GM12873 (cell line): ENCODE data around the gene ANKRD6.

Source experiments
- TF ChIP-seq, protein P1 (sequence below): IDR thresholded peaks from 2 replicates; pipeline ENCODE4 v1.5.1; 2012; ENCODE audit warnings: low read depth, mild to moderate bottlenecking, moderate library complexity, low read length, control low read depth; ENCODE audit not compliant: insufficient read depth; ENCODE audit errors: missing control alignments

ANKRD6 gene

DNA sequence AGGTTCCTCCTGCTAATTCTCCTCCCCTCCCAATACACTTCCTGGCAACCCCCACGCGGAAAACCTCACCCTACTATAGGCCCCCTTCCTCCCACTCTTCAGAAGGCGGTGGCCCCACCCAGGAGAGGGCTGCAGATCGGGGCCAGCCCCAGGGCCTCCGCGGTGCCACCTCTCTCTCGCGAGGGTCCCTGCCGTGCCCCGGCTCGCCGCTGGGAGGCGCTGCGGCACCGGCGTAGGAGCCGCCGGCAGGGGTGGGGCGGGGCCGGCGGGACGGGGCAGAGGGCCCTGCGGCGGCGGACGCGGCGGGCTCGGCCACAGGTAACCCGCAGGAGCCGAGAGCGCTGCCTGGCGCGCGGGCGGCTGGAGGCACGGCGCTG, at the start of gene ANKRD6:
Gene ANKRD6, plus strand, starts transcription at position 278 of the 377 bp plus-strand sequence. CDS start 133,825 bp downstream, outside the sequence.
- TF ChIP-seq, protein P1, sequence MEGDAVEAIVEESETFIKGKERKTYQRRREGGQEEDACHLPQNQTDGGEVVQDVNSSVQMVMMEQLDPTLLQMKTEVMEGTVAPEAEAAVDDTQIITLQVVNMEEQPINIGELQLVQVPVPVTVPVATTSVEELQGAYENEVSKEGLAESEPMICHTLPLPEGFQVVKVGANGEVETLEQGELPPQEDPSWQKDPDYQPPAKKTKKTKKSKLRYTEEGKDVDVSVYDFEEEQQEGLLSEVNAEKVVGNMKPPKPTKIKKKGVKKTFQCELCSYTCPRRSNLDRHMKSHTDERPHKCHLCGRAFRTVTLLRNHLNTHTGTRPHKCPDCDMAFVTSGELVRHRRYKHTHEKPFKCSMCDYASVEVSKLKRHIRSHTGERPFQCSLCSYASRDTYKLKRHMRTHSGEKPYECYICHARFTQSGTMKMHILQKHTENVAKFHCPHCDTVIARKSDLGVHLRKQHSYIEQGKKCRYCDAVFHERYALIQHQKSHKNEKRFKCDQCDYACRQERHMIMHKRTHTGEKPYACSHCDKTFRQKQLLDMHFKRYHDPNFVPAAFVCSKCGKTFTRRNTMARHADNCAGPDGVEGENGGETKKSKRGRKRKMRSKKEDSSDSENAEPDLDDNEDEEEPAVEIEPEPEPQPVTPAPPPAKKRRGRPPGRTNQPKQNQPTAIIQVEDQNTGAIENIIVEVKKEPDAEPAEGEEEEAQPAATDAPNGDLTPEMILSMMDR: peak; percentile 77

DNA sequence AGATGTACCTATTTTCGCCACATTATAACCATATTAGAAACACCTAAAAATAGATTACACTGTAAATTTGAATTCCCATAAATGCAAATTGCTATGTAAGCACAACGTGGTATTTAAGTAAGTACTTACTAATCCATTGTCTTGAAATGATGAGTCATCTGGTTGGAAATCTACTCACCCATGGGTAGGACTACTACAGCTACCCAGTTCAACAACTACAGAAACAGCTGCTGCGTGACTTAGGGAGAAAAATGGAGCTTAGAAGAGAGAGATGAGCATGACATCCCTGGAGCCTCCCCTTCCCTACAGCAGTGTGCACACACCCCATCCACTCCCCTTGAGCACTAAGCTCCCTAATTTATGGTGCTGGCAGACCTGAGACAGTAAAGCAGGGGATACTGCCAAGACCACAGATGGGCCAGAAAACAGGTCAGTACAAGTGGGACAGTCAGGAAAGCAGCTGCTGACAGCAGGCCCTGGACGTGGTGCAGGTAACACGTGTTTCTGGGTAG, 47.7 kb upstream of the ANKRD6 start:
- TF ChIP-seq, protein P1: no peak

DNA sequence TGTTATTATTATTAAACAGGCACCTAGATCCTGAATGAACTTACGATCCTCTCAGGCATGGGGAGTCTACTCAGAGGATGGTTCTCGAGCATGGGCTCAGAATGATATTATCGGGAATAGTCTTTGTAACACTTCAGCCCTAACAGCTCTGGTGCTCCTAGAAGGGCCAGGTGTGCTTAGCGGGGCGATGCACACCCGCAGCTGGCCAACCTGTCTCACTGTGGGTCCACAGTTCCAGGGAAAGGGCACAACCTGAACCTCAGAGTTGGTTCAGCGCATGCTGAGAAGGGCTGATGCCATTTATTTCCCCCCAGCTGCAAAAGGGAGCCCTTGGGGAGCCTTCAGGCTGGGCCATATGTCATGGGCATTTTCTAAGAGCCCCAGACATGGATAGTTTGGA, 47.1 kb upstream of the ANKRD6 start:
- TF ChIP-seq, protein P1: no peak

DNA sequence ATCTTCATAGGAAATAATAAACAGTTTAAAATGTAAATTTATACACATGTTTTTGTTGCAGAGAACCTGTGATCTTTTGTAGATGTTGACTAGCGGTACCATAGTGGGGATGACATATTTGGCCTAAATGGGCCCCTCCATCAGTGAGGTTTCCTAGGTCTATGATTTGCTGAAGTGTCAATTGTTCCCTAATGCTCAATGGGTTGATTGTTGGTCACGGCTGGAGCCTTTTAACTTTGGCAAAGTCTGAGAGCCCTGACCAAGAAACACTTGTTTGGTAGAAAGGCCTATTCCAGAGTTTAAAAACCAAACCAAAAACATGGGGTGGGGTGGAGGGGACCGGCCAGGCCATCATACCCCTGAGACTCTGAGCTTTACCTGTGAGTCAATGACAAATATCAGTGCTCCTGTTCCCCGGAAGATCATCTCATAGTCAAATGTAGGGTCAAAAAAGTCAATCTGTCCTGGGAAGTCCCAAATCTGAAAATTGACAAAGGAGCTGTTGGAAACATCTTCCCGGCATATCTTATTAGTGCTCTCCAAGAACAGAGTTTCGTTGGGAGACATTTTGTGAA, 45.9 kb upstream of the ANKRD6 start:
- TF ChIP-seq, protein P1: no peak

DNA sequence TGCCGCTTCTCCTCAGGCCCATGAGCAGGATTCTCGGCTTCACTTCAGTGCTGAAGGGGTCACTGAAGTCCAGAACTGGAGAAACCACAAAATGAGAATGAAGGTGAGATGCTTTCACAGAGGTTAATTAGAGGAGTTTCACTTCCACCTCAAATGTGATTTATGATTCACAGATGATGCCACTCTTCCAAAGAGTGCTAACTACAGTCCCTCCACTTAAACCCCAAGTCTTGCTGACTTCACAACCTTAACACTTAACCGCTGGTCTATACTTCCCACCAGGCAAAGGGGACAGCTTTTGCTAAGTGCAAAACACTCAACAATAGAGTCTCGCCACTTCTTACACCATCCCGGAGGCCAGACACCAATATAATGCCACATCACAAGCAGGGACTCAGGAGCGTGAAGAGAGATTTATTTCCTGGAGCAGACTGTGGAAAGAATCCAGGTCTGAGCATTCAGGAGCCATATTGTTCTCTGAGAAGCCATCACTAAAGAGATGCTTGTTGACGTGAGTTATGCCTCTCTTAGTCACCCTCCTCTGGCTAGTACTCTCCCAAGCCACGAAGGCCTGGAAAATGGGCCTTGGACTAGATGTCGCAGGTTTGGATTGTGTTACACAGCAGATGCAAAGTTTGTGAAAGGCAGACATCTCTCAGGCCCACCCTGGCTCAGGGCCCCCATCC, 45.3 kb upstream of the ANKRD6 start:
- TF ChIP-seq, protein P1: no peak

DNA sequence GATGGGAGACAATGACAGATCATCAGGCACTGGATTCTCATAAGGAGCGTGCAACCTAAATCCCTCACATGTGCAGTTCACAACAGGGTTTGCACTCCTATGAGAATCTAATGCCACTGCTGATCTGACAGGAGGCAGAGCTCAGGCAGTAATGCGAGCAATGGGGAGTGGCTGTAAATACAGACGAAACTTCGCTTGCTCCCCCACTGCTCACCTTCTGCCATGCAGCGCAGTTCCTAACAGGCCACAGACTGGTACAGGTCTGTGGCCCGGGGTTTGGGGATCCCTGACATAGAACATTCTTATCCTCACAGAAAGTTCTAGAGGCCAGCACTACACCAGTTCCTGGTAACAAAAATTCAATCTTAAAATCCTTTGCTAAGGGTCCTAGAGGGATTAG, 44.1 kb upstream of the ANKRD6 start:
- TF ChIP-seq, protein P1: no peak

DNA sequence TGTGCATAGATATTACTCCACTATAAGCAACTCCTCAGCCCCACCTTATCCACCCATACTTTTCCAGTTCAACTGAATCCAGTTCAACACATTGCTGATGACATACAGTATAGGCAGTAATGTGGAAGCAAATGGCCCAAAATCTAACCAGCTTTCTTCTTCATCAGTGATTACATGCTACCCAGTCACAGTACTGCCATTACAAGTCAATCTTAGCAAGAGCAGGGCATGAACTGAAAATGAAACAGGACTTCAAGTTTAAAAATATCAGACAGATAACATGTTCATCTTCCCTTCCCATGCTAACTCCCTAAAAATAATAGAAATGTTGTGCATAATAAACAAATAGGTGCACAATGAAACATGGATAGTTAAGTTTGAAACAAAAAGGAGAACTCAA, 40.1 kb upstream of the ANKRD6 start:
- TF ChIP-seq, protein P1: no peak
